ENCODE results near the gene TRANK1. TPM values are rescaled to one million over a fixed set of nuclear protein-coding genes. Genes with fewer than 3 reads are reported as not detected.

TRANK1 gene
- total RNA-seq, 2 experiments from 2014 or later = 39.2 to 44.8 TPM

DNA sequence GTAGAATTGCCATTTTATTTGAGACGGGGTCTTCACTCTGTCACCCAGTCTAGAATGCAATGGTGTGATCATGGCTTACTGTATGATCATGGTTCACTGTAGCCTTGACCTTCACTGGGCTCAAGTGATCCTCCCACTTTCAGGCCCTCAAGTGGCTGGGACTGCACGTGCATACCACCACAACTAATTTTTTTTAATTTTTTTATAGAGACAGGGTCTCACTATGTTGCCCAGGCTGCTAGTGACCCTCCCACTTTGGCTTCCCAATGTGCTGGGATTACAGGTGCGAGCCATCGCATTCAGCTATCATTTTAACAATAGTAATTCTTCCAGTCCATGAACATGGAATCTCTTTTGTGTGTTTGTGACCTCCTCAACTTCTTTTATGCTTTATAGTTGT is 36.2 kb upstream of the TRANK1 start:
- Mint-ChIP-seq H3K27me3 (no peaks in the 10 kb centered on the region), H3K4me3 (no peak overlapping the region), H3K27ac (no peak overlapping the region), H3K36me3 (ENCODE audit: low read depth) (peaks cover 64% of the 10 kb centered on the region), H3K9me3 (peaks cover 3% of the 10 kb centered on the region), H3K4me1 (ENCODE audit: low read depth) (no peaks in the 10 kb centered on the region)
- CTCF ChIA-PET = no interaction called here
- ATAC-seq (ENCODE audit: poor library complexity) = no peak
- H3K36me3 ChIP-seq (ENCODE audit: insufficient read depth, low read length) = peaks cover 39% of the 10 kb centered on the region
- no peaks in the 10 kb centered on the region for H3K27me3 ChIP-seq (ENCODE audit: control insufficient read depth in 1 of 2, insufficient read depth in 2 of 2, low read length in 2 of 2)
- no peaks in the 10 kb centered on the region for H3K4me1 ChIP-seq (ENCODE audit: insufficient read depth, low read length)
- peaks cover 5 to 28% of the 10 kb centered on the region in 2 experiments for H3K9me3 ChIP-seq (ENCODE audit: control insufficient read depth in 1 of 2, insufficient read depth in 1 of 2, low read length in 2 of 2)
- TF ChIP-seq, protein P1, sequence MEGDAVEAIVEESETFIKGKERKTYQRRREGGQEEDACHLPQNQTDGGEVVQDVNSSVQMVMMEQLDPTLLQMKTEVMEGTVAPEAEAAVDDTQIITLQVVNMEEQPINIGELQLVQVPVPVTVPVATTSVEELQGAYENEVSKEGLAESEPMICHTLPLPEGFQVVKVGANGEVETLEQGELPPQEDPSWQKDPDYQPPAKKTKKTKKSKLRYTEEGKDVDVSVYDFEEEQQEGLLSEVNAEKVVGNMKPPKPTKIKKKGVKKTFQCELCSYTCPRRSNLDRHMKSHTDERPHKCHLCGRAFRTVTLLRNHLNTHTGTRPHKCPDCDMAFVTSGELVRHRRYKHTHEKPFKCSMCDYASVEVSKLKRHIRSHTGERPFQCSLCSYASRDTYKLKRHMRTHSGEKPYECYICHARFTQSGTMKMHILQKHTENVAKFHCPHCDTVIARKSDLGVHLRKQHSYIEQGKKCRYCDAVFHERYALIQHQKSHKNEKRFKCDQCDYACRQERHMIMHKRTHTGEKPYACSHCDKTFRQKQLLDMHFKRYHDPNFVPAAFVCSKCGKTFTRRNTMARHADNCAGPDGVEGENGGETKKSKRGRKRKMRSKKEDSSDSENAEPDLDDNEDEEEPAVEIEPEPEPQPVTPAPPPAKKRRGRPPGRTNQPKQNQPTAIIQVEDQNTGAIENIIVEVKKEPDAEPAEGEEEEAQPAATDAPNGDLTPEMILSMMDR (IDR thresholded peaks at IDR 0.05) = no peak
- no peak overlapping the region for H3K27ac ChIP-seq (ENCODE audit: low read depth in 1 of 2, low read length in 2 of 2)
- no peak overlapping the region for H3K4me3 ChIP-seq (ENCODE audit: low read length)
- no peak for DNase-seq
- POLR2A ChIA-PET = no interaction called here
- intact Hi-C loops (cut with DNase I, micrococcal nuclease) = no loop called here

- no peak overlapping the region for H3K4me3 Mint-ChIP-seq
- H3K27me3 ChIP-seq (ENCODE audit: control insufficient read depth in 1 of 2, insufficient read depth in 2 of 2, low read length in 2 of 2) = no peaks in the 10 kb centered on the region
- peaks cover 18% of the 10 kb centered on the region for H3K4me1 ChIP-seq (ENCODE audit: insufficient read depth, low read length)
- POLR2A ChIA-PET = no interaction called here
- DNase-seq = no peak
- H3K36me3 ChIP-seq (ENCODE audit: insufficient read depth, low read length) = no peaks in the 10 kb centered on the region
- peaks cover 20% of the 10 kb centered on the region for H3K4me1 Mint-ChIP-seq (ENCODE audit: low read depth)
- H3K4me3 ChIP-seq (ENCODE audit: low read length) = no peak overlapping the region
- H3K27ac ChIP-seq (ENCODE audit: low read depth in 1 of 2, low read length in 2 of 2) = no peak overlapping the region
- no peaks in the 10 kb centered on the region for H3K27me3 Mint-ChIP-seq
- H3K27ac Mint-ChIP-seq = no peak overlapping the region
- H3K36me3 Mint-ChIP-seq (ENCODE audit: low read depth) = peaks cover 6% of the 10 kb centered on the region
- TF ChIP-seq, protein P1 (IDR thresholded peaks at IDR 0.05) = no peak
- ATAC-seq (ENCODE audit: poor library complexity) = no peak
- intact Hi-C loops (cut with DNase I, micrococcal nuclease) = no loop called here
- peaks cover 0 to 10% of the 10 kb centered on the region in 2 experiments for H3K9me3 ChIP-seq (ENCODE audit: control insufficient read depth in 1 of 2, insufficient read depth in 1 of 2, low read length in 2 of 2)
- CTCF ChIA-PET = no interaction called here
- no peaks in the 10 kb centered on the region for H3K9me3 Mint-ChIP-seq
These were observed 28.3 kb upstream of the TRANK1 start for GRCh38 chr3:36973139-36973538.

DNA sequence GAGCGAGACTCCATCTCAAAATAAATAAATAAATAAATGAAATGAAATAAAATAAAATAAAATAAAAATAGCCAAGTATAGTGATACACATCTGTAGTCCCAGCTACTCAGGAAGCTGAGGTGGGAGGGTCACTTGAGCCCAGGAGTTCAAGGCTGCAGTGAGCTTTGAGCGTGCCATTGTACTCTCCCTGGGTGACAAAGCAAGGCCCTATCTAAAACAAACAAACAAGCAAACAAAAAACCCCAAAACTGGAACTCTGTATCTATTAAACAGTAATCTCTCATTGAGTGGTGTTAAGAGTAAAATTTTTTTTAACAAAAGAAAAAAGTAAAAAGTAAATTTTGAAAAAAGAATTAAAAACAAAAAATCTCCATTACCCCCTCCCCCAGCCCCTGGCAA is 27.3 kb upstream of the TRANK1 start:
- CTCF ChIA-PET = no interaction called here
- no peak overlapping the region for H3K4me3 ChIP-seq (ENCODE audit: low read length)
- H3K27me3 ChIP-seq (ENCODE audit: control insufficient read depth in 1 of 2, insufficient read depth in 2 of 2, low read length in 2 of 2) = no peaks in the 10 kb centered on the region
- H3K4me1 Mint-ChIP-seq (ENCODE audit: low read depth) = peaks cover 20% of the 10 kb centered on the region
- no peaks in the 10 kb centered on the region for H3K36me3 ChIP-seq (ENCODE audit: insufficient read depth, low read length)
- H3K27ac ChIP-seq (ENCODE audit: low read depth in 1 of 2, low read length in 2 of 2) = no peak overlapping the region
- ATAC-seq (ENCODE audit: poor library complexity) (no peak), DNase-seq (no peak)
- no peak overlapping the region for H3K4me3 Mint-ChIP-seq
- no peaks in the 10 kb centered on the region for H3K27me3 Mint-ChIP-seq
- H3K9me3 Mint-ChIP-seq = no peaks in the 10 kb centered on the region
- H3K9me3 ChIP-seq (ENCODE audit: control insufficient read depth in 1 of 2, insufficient read depth in 1 of 2, low read length in 2 of 2) = peaks cover 0 to 6% of the 10 kb centered on the region in 2 experiments
- POLR2A ChIA-PET = interaction anchor here (0.7 to 1.0 kb wide), 2 partner anchors 21 to 71 kb away, joined by 3 to 4 read pairs; partner anchors contain the start of genes EPM2AIP1 and MLH1
- TF ChIP-seq, protein P1 (IDR thresholded peaks at IDR 0.05) = no peak
- peaks cover 18% of the 10 kb centered on the region for H3K4me1 ChIP-seq (ENCODE audit: insufficient read depth, low read length)
- no peak overlapping the region for H3K27ac Mint-ChIP-seq
- H3K36me3 Mint-ChIP-seq (ENCODE audit: low read depth) = peaks cover 6% of the 10 kb centered on the region
- intact Hi-C loops (cut with DNase I, micrococcal nuclease) = no loop called here
